K562 (cell line): Measurements from ENCODE around the gene DCAF17.

Source experiments
- BCL6 ChIP-seq: fragments of 250-450 bp; sonication (Bioruptor Pico); IDR thresholded peaks from 2 replicates; pipeline ENCODE4 v1.4.0; 2020
- CEBPB ChIP-seq: fragments of 450-650 bp; IDR thresholded peaks from 2 replicates; pipeline ENCODE4 v1.6.1; 2016; ENCODE audit warnings: missing genetic modification characterization, missing compliant biosample characterization
- CTCF ChIP-seq, 3 experiments: IDR thresholded peaks in 2 of 3; conservative IDR thresholded peaks in 1 of 3; 2 replicates each; pipeline ENCODE4 v1.5.1; 2011 to 2012; ENCODE audit warnings: low read length in 3 of 3, mild to moderate bottlenecking in 3 of 3, control low read depth in 2 of 3, improper control_type of control experiment in 1 of 3, inconsistent platforms in 1 of 3, low read depth in 1 of 3, mixed read lengths in 1 of 3, moderate library complexity in 1 of 3; ENCODE audit not compliant: insufficient read depth in 2 of 3
- DEAF1 ChIP-seq: fragments of 450-650 bp; formaldehyde crosslinking; IDR thresholded peaks from 2 replicates; pipeline ENCODE4 v1.4.0; 2020; ENCODE audit warnings: mild to moderate bottlenecking, moderate library complexity
- EP300 ChIP-seq: IDR thresholded peaks from 2 replicates; pipeline ENCODE4 v1.6.1; 2012; ENCODE audit warnings: low read length, improper control_type of control experiment
- MAFF ChIP-seq: IDR thresholded peaks from 2 replicates; pipeline ENCODE4 v1.6.1; 2012; ENCODE audit warnings: low read length, improper control_type of control experiment
- NRF1 ChIP-seq, 2 experiments: fragments of 450-650 bp; IDR thresholded peaks in 1 of 2; conservative IDR thresholded peaks in 1 of 2; 2 replicates each; pipeline ENCODE4 v1.6.1; 2014; ENCODE audit warnings: mild to moderate bottlenecking in 2 of 2
- PHF21A ChIP-seq: fragments of 450-650 bp; IDR thresholded peaks from 2 replicates; pipeline ENCODE4 v1.6.1; 2017; ENCODE audit warnings: low read depth, borderline replicate concordance
- PHTF2 ChIP-seq: fragments of 250-450 bp; sonication (Bioruptor Pico); IDR thresholded peaks from 2 replicates; pipeline ENCODE4 v1.5.0; 2021; ENCODE audit warnings: mild to moderate bottlenecking
- RNF2 ChIP-seq: sonication (generic); IDR thresholded peaks from 2 replicates; pipeline ENCODE4 v1.6.1; 2016
- TFAP4 ChIP-seq: sonication (generic); formaldehyde crosslinking; IDR thresholded peaks from 2 replicates; pipeline ENCODE4 v1.8.0; 2022; ENCODE audit warnings: missing genetic modification reagents, mild to moderate bottlenecking, moderate library complexity, borderline replicate concordance

- no peak for TF ChIP-seq EP300
- no peak for TF ChIP-seq NRF1 (conservative IDR thresholded peaks at IDR 0.05 in 1 of 2, IDR thresholded peaks at IDR 0.05 in 1 of 2)
- TF ChIP-seq TFAP4 (CRISPR knock-in tag) = no peak
- TF ChIP-seq BCL6 (CRISPR knock-in tag) = no peak
- TF ChIP-seq RNF2 = no peak
- no peak for TF ChIP-seq CEBPB (tag)
- TF ChIP-seq PHF21A = no peak
- TF ChIP-seq CTCF (IDR thresholded peaks at IDR 0.05 in 2 of 3, conservative IDR thresholded peaks at IDR 0.05 in 1 of 3; ENCODE audit: insufficient read depth in 2 of 3, low read depth in 1 of 3, low read length in 3 of 3) = no peak
- TF ChIP-seq DEAF1 (CRISPR knock-in tag) = no peak
- TF ChIP-seq PHTF2 (CRISPR knock-in tag) = no peak
- peak; percentile 34; the same call in 1 of the 2 replicates for TF ChIP-seq MAFF
These were observed 78.7 kb downstream of the DCAF17 start for GRCh38 chr2:171512683-171513195.
